H1 (cell line): Measurements from ENCODE around the gene MCF2L2. TPM values are rescaled to one million over a fixed set of nuclear protein-coding genes. Genes with fewer than 3 reads are reported as not detected.

Experiments used
- CTCF ChIA-PET: fragments of 300-600 bp; sonication (Branson Sonifier 250); formaldehyde crosslinking; loops from one replicate; lab custom pipeline; 2021; ENCODE audit not compliant: partially characterized antibody; lab: Charles Lee
- POLR2A ChIA-PET: fragments of 300-600 bp; sonication (Branson Sonifier 250); formaldehyde crosslinking; loops from one replicate; lab custom pipeline; 2021; ENCODE audit warnings: inconsistent platforms; ENCODE audit not compliant: partially characterized antibody; lab: Charles Lee
- DNase-seq, 2 experiments: peaks; one replicate each; pipeline versions ENCODE4 v3.0.0 to v3.0.0-alpha.2; 2010 to 2022; ENCODE audit warnings: low spot score in 2 of 2, low read depth in 1 of 2, mixed read lengths in 1 of 2
- FAIRE-seq: peaks from 2 replicates; lab custom pipeline; 2011; peaks lifted over from hg19 to GRCh38; lab: Jason Lieb, UNC
- H2AFZ ChIP-seq: 2 replicates; pipeline ENCODE4 v1.8.1; 2012; ENCODE audit warnings: low read length, inconsistent platforms
- H2AK5ac ChIP-seq: 2 replicates; pipeline ENCODE4 v1.6.1; 2013; ENCODE audit warnings: low read depth, low read length
- H2BK120ac ChIP-seq: replicated peaks from 2 replicates; pipeline ENCODE3; 2013; ENCODE audit warnings: low read depth, low read length, inconsistent platforms
- H2BK12ac ChIP-seq: 2 replicates; pipeline ENCODE4 v1.6.1; 2013; ENCODE audit warnings: low read depth, low read length
- H2BK15ac ChIP-seq: 2 replicates; pipeline ENCODE4 v1.6.1; 2013; ENCODE audit warnings: low read length
- H2BK20ac ChIP-seq: 2 replicates; pipeline ENCODE4 v1.6.1; 2013; ENCODE audit warnings: low read length
- H2BK5ac ChIP-seq: 2 replicates; pipeline ENCODE4 v1.6.1; 2013; ENCODE audit warnings: low read depth, low read length
- H3K14ac ChIP-seq: 2 replicates; pipeline ENCODE4 v1.6.1; 2013; ENCODE audit warnings: inconsistent platforms; ENCODE audit not compliant: insufficient read length
- H3K18ac ChIP-seq: 2 replicates; pipeline ENCODE4 v1.6.1; 2013; ENCODE audit warnings: low read length; ENCODE audit errors: extremely low read depth
- H3K23ac ChIP-seq: 2 replicates; pipeline ENCODE4 v1.6.1; 2013; ENCODE audit warnings: inconsistent platforms; ENCODE audit not compliant: insufficient read length
- H3K23me2 ChIP-seq: 2 replicates; pipeline ENCODE4 v1.6.1; 2013; ENCODE audit warnings: low read depth, low read length
- H3K27ac ChIP-seq: 2 replicates; pipeline ENCODE4 v1.6.1; 2011; ENCODE audit warnings: low read depth, low read length, inconsistent platforms
- H3K27me3 ChIP-seq, 4 experiments: replicated peaks in 1 of 4; 1 replicate in 1 of 4; 2 replicates in 3 of 4; pipeline versions ENCODE4 v1.6.1 to v1.8.1; 2011 to 2013; ENCODE audit warnings: low read length in 3 of 4, mild to moderate bottlenecking in 3 of 4, inconsistent platforms in 2 of 4, mixed read lengths in 2 of 4, moderate library complexity in 1 of 4; ENCODE audit not compliant: control insufficient read depth in 3 of 4, insufficient read depth in 3 of 4; ENCODE audit errors: extremely low read depth in 1 of 4
- H3K36me3 ChIP-seq, 4 experiments: 2 replicates each; pipeline versions ENCODE4 v1.6.1 to v1.8.1; 2011 to 2013; ENCODE audit warnings: mild to moderate bottlenecking in 4 of 4, low read length in 3 of 4, moderate library complexity in 2 of 4, control low read depth in 1 of 4, inconsistent platforms in 1 of 4; ENCODE audit not compliant: insufficient read depth in 4 of 4, control insufficient read depth in 2 of 4
- H3K4ac ChIP-seq: replicated peaks from 2 replicates; pipeline ENCODE3; 2013; ENCODE audit warnings: low read length, low read depth, mixed read lengths, inconsistent platforms; ENCODE audit not compliant: insufficient read length
- H3K4me1 ChIP-seq, 4 experiments: replicated peaks in 1 of 4; 1 replicate in 1 of 4; 2 replicates in 3 of 4; pipeline versions ENCODE4 v1.6.1 to v1.8.1; 2011 to 2013; ENCODE audit warnings: low read length in 3 of 4, inconsistent platforms in 2 of 4, mixed read lengths in 1 of 4; ENCODE audit not compliant: insufficient read depth in 4 of 4, control insufficient read depth in 3 of 4
- H3K4me2 ChIP-seq, 2 experiments: 2 replicates each; pipeline versions ENCODE4 v1.6.1 to v1.8.1; 2011 to 2013; ENCODE audit warnings: low read depth in 2 of 2, low read length in 2 of 2, control low read depth in 1 of 2, inconsistent platforms in 1 of 2, mild to moderate bottlenecking in 1 of 2; ENCODE audit not compliant: insufficient read depth in 1 of 2
- H3K4me3 ChIP-seq, 4 experiments: fragments of 200-600, 300-600 bp in 1 of 4; sonication (generic), shearing (Covaris generic), sonication (Bioruptor Twin) in 1 of 4; 2 replicates each; pipeline versions ENCODE4 v1.5.1 to v1.8.1; 2011 to 2016; ENCODE audit warnings: low read length in 4 of 4, low read depth in 3 of 4, control low read depth in 2 of 4, inconsistent platforms in 2 of 4, mild to moderate bottlenecking in 2 of 4, mixed read lengths in 1 of 4, moderate library complexity in 1 of 4; ENCODE audit not compliant: insufficient read depth in 2 of 4; ENCODE audit errors: extremely low read depth in 1 of 4
- H3K56ac ChIP-seq: replicated peaks from 2 replicates; pipeline ENCODE3; 2013; ENCODE audit warnings: low read depth, mild to moderate bottlenecking, mixed read lengths, low read length, inconsistent platforms; ENCODE audit not compliant: insufficient read length
- H3K79me1 ChIP-seq: 2 replicates; pipeline ENCODE4 v1.6.1; 2013; ENCODE audit warnings: low read depth, low read length, control low read depth
- H3K79me2 ChIP-seq, 2 experiments: 2 replicates each; pipeline versions ENCODE4 v1.6.1 to v1.8.1; 2012 to 2013; ENCODE audit warnings: low read length in 2 of 2, mild to moderate bottlenecking in 2 of 2, inconsistent platforms in 1 of 2; ENCODE audit not compliant: insufficient read depth in 2 of 2, control insufficient read depth in 1 of 2
- H3K9ac ChIP-seq, 4 experiments: replicated peaks in 1 of 4; 1 replicate in 1 of 4; 2 replicates in 3 of 4; pipeline versions ENCODE4 v1.6.1 to v1.8.1; 2011 to 2013; ENCODE audit warnings: low read depth in 3 of 4, low read length in 3 of 4, control low read depth in 2 of 4, mild to moderate bottlenecking in 2 of 4, moderate library complexity in 2 of 4, inconsistent platforms in 1 of 4; ENCODE audit errors: extremely low read depth in 1 of 4
- H3K9me3 ChIP-seq, 2 experiments: 2 replicates each; pipeline versions ENCODE4 v1.6.1 to v1.8.1; 2012 to 2013; ENCODE audit warnings: mild to moderate bottlenecking in 2 of 2, moderate library complexity in 2 of 2, control low read depth in 1 of 2, inconsistent platforms in 1 of 2, low read depth in 1 of 2, low read length in 1 of 2, mixed read lengths in 1 of 2; ENCODE audit not compliant: insufficient read depth in 2 of 2
- H4K20me1 ChIP-seq, 2 experiments: replicated peaks in 1 of 2; 2 replicates each; pipeline versions ENCODE3 to v1.8.1; 2011 to 2013; ENCODE audit warnings: inconsistent platforms in 2 of 2, low read length in 2 of 2, mild to moderate bottlenecking in 1 of 2; ENCODE audit not compliant: insufficient read depth in 2 of 2, control insufficient read depth in 1 of 2
- H4K5ac ChIP-seq: 2 replicates; pipeline ENCODE4 v1.6.1; 2013; ENCODE audit warnings: low read length, low read depth, mixed read lengths, inconsistent platforms; ENCODE audit not compliant: insufficient read length
- H4K8ac ChIP-seq: 2 replicates; pipeline ENCODE4 v1.8.0; 2013; ENCODE audit warnings: mild to moderate bottlenecking, moderate library complexity, low read length, inconsistent platforms; ENCODE audit not compliant: insufficient read depth; ENCODE audit errors: extremely low read depth
- H4K91ac ChIP-seq: replicated peaks from 2 replicates; pipeline ENCODE3; 2013; ENCODE audit warnings: low read length, mixed read lengths, inconsistent platforms; ENCODE audit not compliant: insufficient read length
- ASH2L ChIP-seq: fragments of 200-600, 300-600 bp; sonication (generic); IDR thresholded peaks from one replicate; pipeline ENCODE4 v1.7.1; 2017; ENCODE audit warnings: low read length
- BCL11A ChIP-seq, 2 experiments: IDR thresholded peaks; one replicate each; pipeline ENCODE4 v1.6.1; 2011; ENCODE audit warnings: low read depth in 2 of 2, low read length in 2 of 2, mild to moderate bottlenecking in 2 of 2
- BRCA1 ChIP-seq: IDR thresholded peaks from 2 replicates; pipeline ENCODE4 v1.6.1; 2012; ENCODE audit warnings: low read depth, low read length, improper control_type of control experiment
- CHD1 ChIP-seq: IDR thresholded peaks from 2 replicates; pipeline ENCODE4 v1.6.1; 2012; ENCODE audit warnings: low read depth, low read length, improper control_type of control experiment
- CTBP2 ChIP-seq: IDR thresholded peaks from 2 replicates; pipeline ENCODE4 v1.7.0; 2011; ENCODE audit warnings: borderline replicate concordance, mild to moderate bottlenecking, moderate library complexity, mixed read lengths, low read length; ENCODE audit not compliant: insufficient read depth, insufficient read length
- EGR1 ChIP-seq: IDR thresholded peaks from 2 replicates; pipeline ENCODE4 v1.6.1; 2011; ENCODE audit warnings: low read depth, low read length, borderline replicate concordance
- GTF2F1 ChIP-seq: IDR thresholded peaks from 2 replicates; pipeline ENCODE4 v1.6.1; 2012; ENCODE audit warnings: low read depth, low read length, improper control_type of control experiment, borderline replicate concordance
- KDM5A ChIP-seq: fragments of 200-600 bp; IDR thresholded peaks from 2 replicates; pipeline ENCODE4 v1.7.1; 2012; ENCODE audit warnings: mild to moderate bottlenecking, low read length, inconsistent platforms, mixed read lengths
- POLR2AphosphoS5 ChIP-seq: IDR thresholded peaks from 2 replicates; pipeline ENCODE4 v1.6.1; 2011; ENCODE audit warnings: low read depth, low read length
- RAD21 ChIP-seq, 2 experiments: IDR thresholded peaks in 1 of 2; conservative IDR thresholded peaks in 1 of 2; 2 replicates each; pipeline ENCODE4 v1.6.1; 2011; ENCODE audit warnings: low read depth in 2 of 2, low read length in 2 of 2, improper control_type of control experiment in 1 of 2, inconsistent platforms in 1 of 2, mild to moderate bottlenecking in 1 of 2, moderate library complexity in 1 of 2
- RFX5 ChIP-seq: IDR thresholded peaks from 2 replicates; pipeline ENCODE4 v1.6.1; 2011; ENCODE audit warnings: low read depth, low read length, improper control_type of control experiment, borderline replicate concordance
- RXRA ChIP-seq: IDR thresholded peaks from 2 replicates; pipeline ENCODE4 v1.6.1; 2011; ENCODE audit warnings: low read depth, mild to moderate bottlenecking, low read length, moderate library complexity; ENCODE audit not compliant: insufficient read depth
- SIN3A ChIP-seq, 2 experiments: IDR thresholded peaks in 1 of 2; conservative IDR thresholded peaks in 1 of 2; 2 replicates each; pipeline ENCODE4 v1.6.1; 2011 to 2012; ENCODE audit warnings: low read length in 2 of 2, improper control_type of control experiment in 1 of 2, low read depth in 1 of 2, mild to moderate bottlenecking in 1 of 2
- SIRT6 ChIP-seq: IDR thresholded peaks from one replicate; pipeline ENCODE4 v1.7.1; 2012; ENCODE audit warnings: low read length, inconsistent platforms
- SUZ12 ChIP-seq: fragments of 200-600 bp; sonication (generic); IDR thresholded peaks from 2 replicates; pipeline ENCODE4 v1.6.1; 2012; ENCODE audit warnings: mild to moderate bottlenecking, inconsistent platforms, low read length, moderate library complexity, mixed read lengths
- WGBS, 2 experiments: shearing (Covaris generic) in 1 of 2; methylation state at CpG; one replicate each; pipeline versions ENCODE4 v1.1.6 to v1.1.7; 2013 to 2015; ENCODE audit warnings: low lambda C conversion rate in 2 of 2, mixed read lengths in 2 of 2, inconsistent platforms in 1 of 2, low coverage in 1 of 2, missing lambda C conversion rate in 1 of 2; ENCODE audit not compliant: insufficient replicate concordance in 2 of 2, insufficient coverage in 1 of 2, insufficient read length in 1 of 2; ENCODE audit errors: extremely low coverage in 1 of 2, missing lambda C conversion rate in 1 of 2; 5-methylcytosine and 5-hydroxymethylcytosine counted together
- polyA plus RNA-seq, 7 experiments: library from polyadenylated mRNA; depleted of rRNA in 3 of 7; stranded (reverse) in 5 of 7; unstranded in 2 of 7; fragments of >200 nt in 5 of 7; fragments of 200-250 nt in 2 of 7; gene quantifications; 1 replicate in 5 of 7; 2 replicates in 1 of 7; 4 replicates in 1 of 7; pipeline versions ENCODE4 v1.2.1 to v1.2.3, GENCODE V29; 2011 to 2013; ENCODE audit warnings: missing spikeins in 2 of 7, mixed read lengths in 2 of 7
- total RNA-seq: library from RNA; stranded (reverse); fragmentation: NEBNext Ultra II Directional; extraction: Animal tissue kit (Norgen Biotek cat#: 25700); gene quantifications from 2 replicates; pipeline ENCODE4 v1.2.1, GENCODE V29; 2021

MCF2L2 gene
- total and polyA plus RNA-seq, 2 of the 8 experiments (the other 6 are each of a cell fraction or from before 2014, with no cell fraction given): 4.1 to 13.7 TPM

DNA sequence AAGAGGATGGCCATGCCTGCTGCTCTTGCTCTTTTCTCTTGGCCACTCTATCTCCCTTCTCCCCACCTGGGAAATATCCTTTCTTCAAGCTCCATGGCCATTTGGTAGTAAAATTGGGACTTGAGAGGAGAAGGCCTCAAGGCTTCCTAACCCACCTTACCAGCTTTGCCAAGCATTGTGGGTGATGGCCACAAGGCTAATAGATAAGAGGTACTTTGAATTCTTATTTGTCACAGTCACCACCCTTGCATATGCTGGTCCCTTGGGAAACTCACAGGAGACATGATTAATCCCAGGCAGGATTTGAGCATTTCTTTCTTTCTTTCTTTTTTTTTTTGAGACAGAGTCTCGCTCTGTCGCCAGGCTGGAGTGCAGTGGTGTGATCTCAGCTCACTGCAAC is 138.2 kb downstream of the MCF2L2 start:
- Histone ChIP-seq H3K79me1 (no peaks in the 10 kb centered on the region), H4K8ac (no peak overlapping the region), H2BK20ac (no peak overlapping the region), H2BK5ac (no peak overlapping the region), H3K4me3 (no peak overlapping the region), H3K36me3 (peaks cover 0 to 12% (median 1%) of the 10 kb centered on the region in 4 experiments; a peak in 3 of 8 replicates), H3K27me3 (no peaks in the 10 kb centered on the region), H2BK12ac (no peak overlapping the region), H2BK120ac (no peak overlapping the region), H3K27ac (no peak overlapping the region), H4K91ac (no peak overlapping the region), H3K14ac (no peak overlapping the region), H3K9me3 (no peaks in the 10 kb centered on the region), H3K23me2 (no peaks in the 10 kb centered on the region), H3K18ac (no peak overlapping the region), H2AFZ (no peak overlapping the region), H2AK5ac (no peak overlapping the region), H3K4me2 (no peak overlapping the region), H2BK15ac (no peak overlapping the region), H4K5ac (no peak overlapping the region), H4K20me1 (no peaks in the 10 kb centered on the region), H3K56ac (no peak overlapping the region), H3K23ac (no peak overlapping the region), H3K4ac (no peak overlapping the region), H3K79me2 (no peaks in the 10 kb centered on the region), H3K4me1 (no peaks in the 10 kb centered on the region), H3K9ac (no peak overlapping the region)
- POLR2A ChIA-PET: interaction anchor here (1.0 to 1.2 kb wide), 2 partner anchors 9 to 35 kb away, joined by 3 read pairs; no protein-coding TSS in a partner anchor
- no CpG with 5 or more reads among the region's 2 CpGs for WGBS, 2 experiments
- no peak for DNase-seq
- CTCF ChIA-PET: interaction anchor here (0.7 kb wide), 1 partner anchor 1037 kb away, joined by 3 read pairs; no protein-coding TSS in a partner anchor
- no peak for FAIRE-seq
- TF ChIP-seq ASH2L (no peak), SIRT6 (no peak), RAD21 (IDR thresholded peaks at IDR 0.05 in 1 of 2, conservative IDR thresholded peaks at IDR 0.05 in 1 of 2; ENCODE audit: low read depth in 2 of 2, low read length in 2 of 2) (no peak), RFX5 (no peak), SIN3A (conservative IDR thresholded peaks at IDR 0.05 in 1 of 2, IDR thresholded peaks at IDR 0.05 in 1 of 2; ENCODE audit: low read depth in 1 of 2, low read length in 2 of 2) (no peak), GTF2F1 (no peak), CTBP2 (no peak), POLR2AphosphoS5 (no peak), BRCA1 (no peak), EGR1 (no peak), KDM5A (no peak), BCL11A (IDR thresholded peaks at IDR 0.05; ENCODE audit: low read depth in 2 of 2, low read length in 2 of 2) (no peak), CHD1 (no peak), RXRA (no peak), SUZ12 (no peak)
